Islet of Langerhans (tissue), 1 donor: ENCODE data around the gene CPLX3.

Source experiments
- FAIRE-seq: peaks from one replicate; lab custom pipeline; 2011; peaks lifted over from hg19 to GRCh38; lab: Jason Lieb, UNC

CPLX3 gene

GRCh38 chr15:74804935-74805334, 21.5 kb upstream of the CPLX3 start:
- FAIRE-seq = no peak

- FAIRE-seq = no peak
Measured at GRCh38 chr15:74807282-74807681, 19.1 kb upstream of the CPLX3 start.

- no peak for FAIRE-seq
Measured at GRCh38 chr15:74808078-74808839, 18.2 kb upstream of the CPLX3 start.

- FAIRE-seq = no peak
Measured at GRCh38 chr15:74808840-74809229, 17.6 kb upstream of the CPLX3 start.

GRCh38 chr15:74809242-74809641, 17.2 kb upstream of the CPLX3 start:
- FAIRE-seq = no peak

GRCh38 chr15:74809956-74810355, 16.5 kb upstream of the CPLX3 start:
- no peak for FAIRE-seq

- no peak for FAIRE-seq
Measured at GRCh38 chr15:74812533-74812932, 13.9 kb upstream of the CPLX3 start, which contains the start of gene LMAN1L. LMAN1L (plus strand) TSS chr15:74812835; CDS start chr15:74812855, 20 bp downstream.

- FAIRE-seq = no peak
Measured at GRCh38 chr15:74815121-74815934, 11.1 kb upstream of the CPLX3 start.

GRCh38 chr15:74815961-74816360, 10.5 kb upstream of the CPLX3 start:
- no peak for FAIRE-seq

GRCh38 chr15:74816624-74817369, 9.6 kb upstream of the CPLX3 start:
- FAIRE-seq = no peak

GRCh38 chr15:74817370-74817737, 9.1 kb upstream of the CPLX3 start:
- FAIRE-seq = no peak

- FAIRE-seq = no peak
Measured at GRCh38 chr15:74820056-74820455, 6.4 kb upstream of the CPLX3 start.

GRCh38 chr15:74821091-74821789, 5.2 kb upstream of the CPLX3 start:
- FAIRE-seq = no peak

- no peak for FAIRE-seq
Measured at GRCh38 chr15:74821790-74822158, 4.7 kb upstream of the CPLX3 start.

GRCh38 chr15:74822233-74822632, 4.2 kb upstream of the CPLX3 start:
- no peak for FAIRE-seq

GRCh38 chr15:74823324-74823723, 3.1 kb upstream of the CPLX3 start:
- no peak for FAIRE-seq

GRCh38 chr15:74824976-74825375, 1.5 kb upstream of the CPLX3 start:
- no peak for FAIRE-seq

- FAIRE-seq = no peak
Measured at GRCh38 chr15:74825866-74826265, 561 bp upstream of the CPLX3 start.

GRCh38 chr15:74826921-74827320, 494 bp downstream of the CPLX3 start:
- no peak for FAIRE-seq

GRCh38 chr15:74827614-74828013, 1.2 kb downstream of the CPLX3 start:
- FAIRE-seq = no peak

- FAIRE-seq = peak; percentile 55
Measured at GRCh38 chr15:74828835-74829234, 2.4 kb downstream of the CPLX3 start.

- no peak for FAIRE-seq
Measured at GRCh38 chr15:74829486-74829885, 3.1 kb downstream of the CPLX3 start.
